Hair follicular keratinocyte (primary cell): ENCODE results near the gene FFAR2. TPM values are rescaled to one million over a fixed set of nuclear protein-coding genes. Genes with fewer than 3 reads are reported as not detected.

Experiments
- total RNA-seq: library from RNA; depleted of rRNA; stranded (reverse); fragments of >200 nt; gene quantifications from 2 replicates; pipeline ENCODE4 v1.2.3, GENCODE V29; 2015

The FFAR2 gene
- not detected in 2 replicates for total RNA-seq

DNA sequence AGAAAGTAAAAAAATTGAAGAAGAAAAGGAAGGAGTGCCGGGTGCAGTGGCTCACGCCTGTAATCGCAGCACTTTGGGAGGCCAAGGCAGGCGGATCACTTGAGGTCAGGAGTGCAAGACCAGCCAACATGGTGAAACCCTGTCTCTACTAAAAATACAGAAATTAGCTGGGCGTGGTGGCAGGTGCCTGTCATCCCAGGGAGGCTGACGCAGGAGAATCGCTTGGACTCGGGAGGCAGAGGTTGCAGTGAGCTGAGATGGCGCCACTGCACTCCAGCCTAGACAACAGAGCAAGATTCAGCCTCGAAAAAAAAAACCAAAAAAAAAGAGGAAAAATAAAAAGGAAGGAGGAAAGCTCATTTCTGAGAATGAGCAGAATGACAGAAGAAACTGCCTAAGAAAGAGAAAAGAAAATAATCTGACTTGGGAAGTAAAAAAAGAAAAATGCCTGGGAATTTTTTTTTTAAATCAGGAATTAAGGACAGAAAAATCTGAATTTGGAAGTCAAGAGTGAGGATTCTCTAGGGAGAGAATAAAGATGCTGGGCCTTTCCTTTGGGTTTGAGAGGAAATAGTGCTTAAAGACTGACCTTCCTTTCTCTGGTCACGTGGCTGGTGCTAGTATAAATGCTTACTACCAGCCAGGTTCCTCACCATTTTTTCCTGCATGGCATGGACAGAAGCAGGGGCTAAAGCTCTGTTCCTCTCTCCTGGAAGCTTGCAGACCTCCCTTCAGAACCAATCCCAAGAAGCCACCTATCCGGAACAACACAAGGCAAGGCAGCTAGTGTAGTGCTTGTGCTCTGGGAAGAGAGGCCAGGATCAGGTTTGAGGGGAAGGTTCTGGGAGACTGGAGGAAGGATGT is at the start of gene FFAR2:
Gene FFAR2, plus strand, starts transcription at position 652 of the 864 bp plus-strand sequence. CDS start 1,458 bp downstream, outside the sequence.

GRCh38 chr19:35490364-35490763 is 42.3 kb downstream of the FFAR2 start, which contains the start of gene KRTDAP:
Gene KRTDAP (minus strand): TSS chr19:35490464. CDS start chr19:35490442, 22 bp downstream.

Other genes with a start within 250 kb of the FFAR2 start
- not detected in 2 replicates for gene FAM187B, start 219.5 kb upstream of the FFAR2 start, total RNA-seq
- 79.2 and 110 TPM in 2 replicates for gene LSR, start 199.3 kb upstream of the FFAR2 start, total RNA-seq
- 68.6 and 81.7 TPM in 2 replicates for gene USF2, start 179.3 kb upstream of the FFAR2 start, total RNA-seq
- gene HAMP, start 165.7 kb upstream of the FFAR2 start, total RNA-seq, result not detected in 2 replicates
- not detected in 2 replicates for gene MAG, start 156.1 kb upstream of the FFAR2 start, total RNA-seq
- gene CD22, start 119.1 kb upstream of the FFAR2 start, total RNA-seq, result not detected in 2 replicates
- gene FFAR1, start 100.4 kb upstream of the FFAR2 start, total RNA-seq, result not detected in 2 replicates
- gene FFAR3, start 89.8 kb upstream of the FFAR2 start, total RNA-seq, result not detected in 2 replicates
- not detected in 2 replicates for gene GPR42, start 77.2 kb upstream of the FFAR2 start, total RNA-seq
- 1.4 and 4.2 TPM in 2 replicates for gene KRTDAP, start 42.2 kb downstream of the FFAR2 start, total RNA-seq
- gene DMKN, start 65.4 kb downstream of the FFAR2 start, total RNA-seq, result 317 and 408 TPM in 2 replicates
- 1.1 and 3.4 TPM in 2 replicates for gene SBSN, start 80.1 kb downstream of the FFAR2 start, total RNA-seq
- not detected in 2 replicates for gene GAPDHS, start 85.2 kb downstream of the FFAR2 start, total RNA-seq
- 127 and 137 TPM in 2 replicates for gene TMEM147, start 97.4 kb downstream of the FFAR2 start, total RNA-seq
- not detected in 2 replicates for gene ATP4A, start 115.4 kb downstream of the FFAR2 start, total RNA-seq
- not detected in 2 replicates for gene PMIS2, start 137.9 kb downstream of the FFAR2 start, total RNA-seq
- gene HAUS5, start 164.5 kb downstream of the FFAR2 start, total RNA-seq, result 11.0 and 13.1 TPM in 2 replicates
- 75.7 and 96.4 TPM in 2 replicates for gene RBM42, start 180.8 kb downstream of the FFAR2 start, total RNA-seq
- 0.23 and 3.9 TPM in 2 replicates for gene ETV2, start 193.5 kb downstream of the FFAR2 start, total RNA-seq
- 481 and 564 TPM in 2 replicates for gene COX6B1, start 200.1 kb downstream of the FFAR2 start, total RNA-seq
- gene UPK1A, start 218.3 kb downstream of the FFAR2 start, total RNA-seq, result not detected in 2 replicates